ENCODE data around the gene PNN. TPM values are rescaled to one million over a fixed set of nuclear protein-coding genes. Genes with fewer than 3 reads are reported as not detected.
A peak's percentile ranks its signal among the peaks of the same experiment; 100 is the strongest.
"Not testable (repeated sequence)": the region's sequence is repeated elsewhere in the genome, so short reads cannot be mapped to it uniquely, and the experiment has no call there.

The PNN gene
- polyA plus RNA-seq, 3 donors from 2014 or later = 9.5 to 34.7 (median 17.1) TPM

DNA sequence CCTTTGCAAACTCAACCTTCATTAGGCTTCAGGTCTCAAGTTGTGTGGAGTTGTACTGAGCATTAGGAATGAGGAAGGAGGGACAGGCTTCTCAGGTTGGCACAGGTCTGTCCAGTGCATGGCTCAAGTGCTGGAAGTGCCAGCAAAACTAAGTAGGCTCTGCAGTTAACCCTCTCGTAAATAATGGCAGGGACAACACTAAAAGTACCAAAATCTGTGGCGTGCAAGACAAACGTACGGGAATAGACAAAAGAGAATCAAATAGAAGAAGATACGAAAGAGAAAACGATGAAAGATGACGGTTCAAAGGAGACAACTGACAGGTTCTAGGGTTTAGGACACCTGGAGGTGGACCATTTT is 5.5 kb upstream of the PNN start:
- H3K36me3 Mint-ChIP-seq = peaks cover 0 to 3% (median 2%) of the 10 kb centered on the region in 3 donors
- H3K9me3 Mint-ChIP-seq = no peaks in the 10 kb centered on the region
- H3K27ac Mint-ChIP-seq = peak overlapping the region; percentile 94 to 99 (median 98)
- H3K4me3 Mint-ChIP-seq = peak overlapping the region; percentile 86 to 98 (median 97)
- peaks cover 3 to 15% (median 10%) of the 10 kb centered on the region in 3 donors for H3K27me3 Mint-ChIP-seq (ENCODE audit: low read depth in 3 of 3)
- H3K4me1 Mint-ChIP-seq = peaks cover 49 to 65% of the 10 kb centered on the region in 2 donors
- no peak for DNase-seq

DNA sequence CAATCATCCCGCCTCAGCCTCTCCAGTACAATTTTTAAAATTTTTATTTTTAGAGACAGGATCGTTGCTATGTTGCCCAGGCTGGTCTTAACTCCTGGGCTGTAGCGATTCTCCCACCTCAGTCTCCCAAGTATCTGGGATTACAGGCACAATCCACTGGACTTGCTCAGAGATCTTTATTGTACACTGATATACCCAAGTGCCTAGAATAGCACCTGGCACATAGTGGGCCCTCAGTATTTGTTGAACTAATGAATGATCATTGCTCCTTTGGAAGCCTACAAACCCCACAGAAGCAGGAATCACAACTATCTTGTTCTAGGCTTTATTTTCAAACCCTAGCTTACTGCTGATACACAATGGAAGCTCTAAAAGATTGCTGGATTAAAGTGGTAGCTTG is 1.9 kb upstream of the PNN start:
- H3K9me3 Mint-ChIP-seq = no peaks in the 10 kb centered on the region
- H3K4me3 Mint-ChIP-seq = peak overlapping the region in 4 of 5 donors; percentile 28 to 63 (median 52)
- H3K4me1 Mint-ChIP-seq = peaks cover 59 to 66% of the 10 kb centered on the region in 2 donors
- H3K36me3 Mint-ChIP-seq = peaks cover 8 to 16% (median 9%) of the 10 kb centered on the region in 3 donors
- peaks cover 13 to 25% (median 18%) of the 10 kb centered on the region in 3 donors for H3K27me3 Mint-ChIP-seq (ENCODE audit: low read depth in 3 of 3)
- H3K27ac Mint-ChIP-seq = peak overlapping the region in 5 of 6 donors; percentile 30 to 74 (median 55)
- no peak for DNase-seq

DNA sequence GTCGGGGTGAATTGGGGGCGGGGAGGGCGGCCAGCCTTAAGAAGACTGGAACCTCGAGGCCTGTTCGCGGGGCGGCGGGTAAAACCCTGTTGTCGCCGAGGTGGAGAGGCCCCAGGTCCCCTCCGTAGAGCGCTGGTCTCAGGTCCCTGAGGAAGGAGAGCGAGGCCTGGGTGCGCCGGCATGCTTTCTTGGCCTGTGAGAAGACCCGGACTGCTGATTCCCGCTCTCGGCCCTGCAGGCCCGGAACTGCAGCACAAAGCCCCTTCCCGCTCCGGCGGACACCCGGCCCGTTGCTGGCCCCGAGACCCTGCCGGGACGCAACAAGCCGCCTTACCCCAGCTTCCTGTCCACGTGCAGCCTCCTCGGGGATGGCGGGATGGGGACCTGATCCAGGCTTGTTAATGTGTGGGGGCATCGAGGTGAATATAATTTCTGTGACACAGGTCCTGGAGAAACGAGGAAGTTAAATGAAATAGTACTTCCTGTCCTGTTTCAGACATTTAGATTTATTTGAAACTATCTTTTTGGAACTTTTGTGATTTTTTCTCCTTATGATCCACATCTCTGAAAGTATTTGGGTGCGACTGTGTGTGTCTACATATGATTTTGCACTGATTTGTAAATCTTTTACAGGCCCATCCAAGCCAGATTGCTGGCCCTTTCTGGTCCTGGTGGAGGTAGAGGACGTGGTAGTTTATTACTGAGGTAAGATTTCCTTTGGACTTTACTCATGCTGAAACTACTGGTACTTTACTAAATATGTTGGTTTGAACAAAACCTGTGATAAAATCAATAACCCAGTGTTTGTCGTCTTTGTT is 600 bp downstream of the PNN start:
- H3K27ac Mint-ChIP-seq = peak overlapping the region; percentile 98 to 100 (median 99)
- DNase-seq = no peak
- H3K4me3 Mint-ChIP-seq = peak overlapping the region; percentile 97 to 100 (median 99)
- peaks cover 15 to 26% (median 17%) of the 10 kb centered on the region in 3 donors for H3K36me3 Mint-ChIP-seq
- peaks cover 11 to 19% (median 12%) of the 10 kb centered on the region in 3 donors for H3K27me3 Mint-ChIP-seq (ENCODE audit: low read depth in 3 of 3)
- H3K9me3 Mint-ChIP-seq = no peaks in the 10 kb centered on the region
- peaks cover 39 to 50% of the 10 kb centered on the region in 2 donors for H3K4me1 Mint-ChIP-seq

DNA sequence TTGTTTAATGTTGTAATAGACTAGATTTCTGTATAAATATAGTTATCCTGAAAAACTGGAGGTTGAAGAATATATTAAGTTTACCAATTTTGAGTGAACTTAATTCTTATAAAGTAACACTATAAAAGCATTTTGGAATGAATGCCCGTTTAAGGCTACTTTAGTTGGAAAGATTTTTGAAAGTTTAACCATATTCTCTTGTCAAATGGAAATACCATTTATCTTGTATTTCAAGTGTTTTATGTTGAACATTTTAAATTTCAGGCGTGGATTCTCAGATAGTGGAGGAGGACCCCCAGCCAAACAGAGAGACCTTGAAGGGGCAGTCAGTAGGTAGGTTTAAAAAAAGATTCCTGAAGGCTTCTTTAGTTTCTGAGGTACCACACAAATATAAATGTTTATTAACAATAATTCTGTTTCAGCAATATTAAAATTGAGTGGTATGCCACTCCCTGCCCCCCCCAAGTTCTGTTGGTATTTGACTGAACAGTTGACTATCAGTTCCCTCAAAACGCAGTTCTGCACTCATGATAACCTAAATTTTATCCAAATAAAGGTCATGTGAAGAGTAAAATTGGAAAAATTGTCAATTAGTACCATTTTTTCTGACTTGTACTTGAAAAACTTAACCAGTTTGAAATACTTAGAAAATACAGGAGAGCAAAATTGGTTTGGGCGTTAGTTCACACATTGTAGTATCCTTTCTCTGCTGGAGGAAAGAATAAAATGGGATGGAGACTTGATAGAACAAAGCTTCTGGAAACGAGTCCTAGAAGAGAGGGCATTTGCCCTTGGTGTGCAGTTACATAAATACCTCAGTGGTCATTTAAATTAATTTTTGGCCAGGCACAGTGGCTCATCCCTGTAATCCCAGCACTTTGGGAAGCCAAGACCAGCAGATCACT is 1.5 kb downstream of the PNN start:
- Mint-ChIP-seq H3K4me3 (peak overlapping the region; percentile 97 to 100 (median 99)), H3K9me3 (no peaks in the 10 kb centered on the region), H3K4me1 (peaks cover 36 to 45% of the 10 kb centered on the region in 2 donors), H3K27me3 (ENCODE audit: low read depth in 3 of 3) (peaks cover 11 to 19% (median 12%) of the 10 kb centered on the region in 3 donors), H3K27ac (peak overlapping the region; percentile 98 to 100 (median 99)), H3K36me3 (peaks cover 15 to 26% (median 17%) of the 10 kb centered on the region in 3 donors)
- DNase-seq = no peak

DNA sequence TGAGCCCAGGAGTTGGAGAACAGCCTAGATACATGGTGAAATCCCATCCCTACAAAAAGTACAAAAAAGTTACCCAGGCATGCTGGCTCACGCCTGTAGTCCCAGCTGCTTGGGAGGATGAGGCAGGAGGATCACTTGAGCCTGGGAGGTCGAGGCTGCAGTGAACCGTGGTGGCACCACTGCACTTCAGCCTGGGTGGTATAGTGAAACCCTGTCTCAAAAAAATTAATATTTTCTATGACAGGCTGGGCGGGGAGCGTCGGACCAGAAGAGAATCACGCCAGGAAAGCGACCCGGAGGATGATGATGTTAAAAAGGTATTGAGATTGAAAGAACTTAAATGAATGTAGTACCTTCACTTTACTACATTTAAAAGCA is 2.1 kb downstream of the PNN start:
- H3K36me3 Mint-ChIP-seq = peaks cover 15 to 26% (median 17%) of the 10 kb centered on the region in 3 donors
- DNase-seq = no peak
- peaks cover 36 to 45% of the 10 kb centered on the region in 2 donors for H3K4me1 Mint-ChIP-seq
- peak overlapping the region in 5 of 6 donors; percentile 65 to 100 (median 70) for H3K27ac Mint-ChIP-seq
- peak overlapping the region in 4 of 5 donors; percentile 20 to 61 (median 42) for H3K4me3 Mint-ChIP-seq
- no peaks in the 10 kb centered on the region for H3K9me3 Mint-ChIP-seq
- peaks cover 11 to 19% (median 12%) of the 10 kb centered on the region in 3 donors for H3K27me3 Mint-ChIP-seq (ENCODE audit: low read depth in 3 of 3)

DNA sequence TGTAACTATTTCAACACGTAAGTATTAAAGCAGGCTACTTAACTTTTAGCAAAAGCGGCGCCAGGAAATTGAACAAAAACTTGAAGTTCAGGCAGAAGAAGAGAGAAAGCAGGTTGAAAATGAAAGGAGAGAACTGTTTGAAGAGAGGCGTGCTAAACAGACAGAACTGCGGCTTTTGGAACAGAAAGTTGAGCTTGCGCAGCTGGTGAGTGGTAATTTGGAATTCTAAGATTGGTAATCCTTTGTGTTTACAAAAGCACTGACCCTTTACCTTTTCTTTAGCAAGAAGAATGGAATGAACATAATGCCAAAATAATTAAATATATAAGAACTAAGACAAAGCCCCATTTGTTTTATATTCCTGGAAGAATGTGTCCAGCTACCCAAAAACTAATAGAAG is 4.0 kb downstream of the PNN start:
- H3K4me1 Mint-ChIP-seq = peaks cover 40 to 51% of the 10 kb centered on the region in 2 donors
- H3K9me3 Mint-ChIP-seq = no peaks in the 10 kb centered on the region
- peaks cover 20 to 32% (median 21%) of the 10 kb centered on the region in 3 donors for H3K36me3 Mint-ChIP-seq
- DNase-seq = no peak
- peak overlapping the region in 2 of 6 donors; percentile 33 to 36 for H3K27ac Mint-ChIP-seq
- peaks cover 11 to 18% (median 17%) of the 10 kb centered on the region in 3 donors for H3K27me3 Mint-ChIP-seq (ENCODE audit: low read depth in 3 of 3)
- H3K4me3 Mint-ChIP-seq = peak overlapping the region in 1 of 5 donors; percentile 7

DNA sequence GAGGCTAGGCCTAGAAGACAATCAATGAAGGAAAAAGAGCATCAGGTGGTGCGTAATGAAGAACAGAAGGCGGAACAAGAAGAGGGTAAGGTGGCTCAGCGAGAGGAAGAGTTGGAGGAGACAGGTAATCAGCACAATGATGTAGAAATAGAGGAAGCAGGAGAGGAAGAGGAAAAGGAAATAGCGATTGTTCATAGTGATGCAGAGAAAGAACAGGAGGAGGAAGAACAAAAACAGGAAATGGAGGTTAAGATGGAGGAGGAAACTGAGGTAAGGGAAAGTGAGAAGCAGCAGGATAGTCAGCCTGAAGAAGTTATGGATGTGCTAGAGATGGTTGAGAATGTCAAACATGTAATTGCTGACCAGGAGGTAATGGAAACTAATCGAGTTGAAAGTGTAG is 5.5 kb downstream of the PNN start:
- Mint-ChIP-seq H3K4me3 (no peak overlapping the region), H3K36me3 (peaks cover 20 to 36% (median 22%) of the 10 kb centered on the region in 3 donors), H3K4me1 (peaks cover 26 to 37% of the 10 kb centered on the region in 2 donors), H3K9me3 (no peaks in the 10 kb centered on the region), H3K27me3 (ENCODE audit: low read depth in 3 of 3) (peaks cover 4 to 8% (median 5%) of the 10 kb centered on the region in 3 donors), H3K27ac (no peak overlapping the region)
- no peak for DNase-seq

DNA sequence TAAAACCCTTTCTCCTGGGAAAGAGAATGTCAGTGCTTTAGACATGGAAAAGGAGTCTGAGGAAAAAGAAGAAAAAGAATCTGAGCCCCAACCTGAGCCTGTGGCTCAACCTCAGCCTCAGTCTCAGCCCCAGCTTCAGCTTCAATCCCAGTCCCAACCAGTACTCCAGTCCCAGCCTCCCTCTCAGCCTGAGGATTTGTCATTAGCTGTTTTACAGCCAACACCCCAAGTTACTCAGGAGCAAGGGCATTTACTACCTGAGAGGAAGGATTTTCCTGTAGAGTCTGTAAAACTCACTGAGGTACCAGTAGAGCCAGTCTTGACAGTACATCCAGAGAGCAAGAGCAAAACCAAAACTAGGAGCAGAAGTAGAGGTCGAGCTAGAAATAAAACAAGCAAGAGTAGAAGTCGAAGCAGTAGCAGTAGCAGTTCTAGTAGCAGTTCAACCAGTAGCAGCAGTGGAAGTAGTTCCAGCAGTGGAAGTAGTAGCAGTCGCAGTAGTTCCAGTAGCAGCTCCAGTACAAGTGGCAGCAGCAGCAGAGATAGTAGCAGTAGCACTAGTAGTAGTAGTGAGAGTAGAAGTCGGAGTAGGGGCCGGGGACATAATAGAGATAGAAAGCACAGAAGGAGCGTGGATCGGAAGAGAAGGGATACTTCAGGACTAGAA is 6.1 kb downstream of the PNN start:
- no peak overlapping the region for H3K27ac Mint-ChIP-seq
- H3K4me3 Mint-ChIP-seq = no peak overlapping the region
- no peaks in the 10 kb centered on the region for H3K9me3 Mint-ChIP-seq
- H3K4me1 Mint-ChIP-seq = peaks cover 20 to 31% of the 10 kb centered on the region in 2 donors
- H3K27me3 Mint-ChIP-seq (ENCODE audit: low read depth in 3 of 3) = peaks cover 2 to 5% (median 4%) of the 10 kb centered on the region in 3 donors
- peaks cover 20 to 36% (median 22%) of the 10 kb centered on the region in 3 donors for H3K36me3 Mint-ChIP-seq
- no peak for DNase-seq

DNA sequence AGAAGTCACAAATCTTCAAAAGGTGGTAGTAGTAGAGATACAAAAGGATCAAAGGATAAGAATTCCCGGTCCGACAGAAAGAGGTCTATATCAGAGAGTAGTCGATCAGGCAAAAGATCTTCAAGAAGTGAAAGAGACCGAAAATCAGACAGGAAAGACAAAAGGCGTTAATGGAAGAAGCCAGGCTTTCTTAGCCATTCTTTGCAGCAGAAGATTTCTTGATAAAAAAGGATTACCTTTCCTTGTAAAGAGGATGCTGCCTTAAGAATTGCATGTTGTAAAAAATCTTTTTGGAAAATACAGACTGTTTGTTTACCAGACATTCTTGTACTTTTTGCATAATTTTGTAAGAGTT is 6.6 kb downstream of the PNN start:
- Mint-ChIP-seq H3K27me3 (ENCODE audit: low read depth in 3 of 3) (peaks cover 2 to 5% (median 4%) of the 10 kb centered on the region in 3 donors), H3K4me1 (peaks cover 16 to 30% of the 10 kb centered on the region in 2 donors), H3K27ac (no peak overlapping the region), H3K36me3 (peaks cover 20 to 34% (median 22%) of the 10 kb centered on the region in 3 donors), H3K4me3 (no peak overlapping the region), H3K9me3 (no peaks in the 10 kb centered on the region)
- DNase-seq = no peak

DNA sequence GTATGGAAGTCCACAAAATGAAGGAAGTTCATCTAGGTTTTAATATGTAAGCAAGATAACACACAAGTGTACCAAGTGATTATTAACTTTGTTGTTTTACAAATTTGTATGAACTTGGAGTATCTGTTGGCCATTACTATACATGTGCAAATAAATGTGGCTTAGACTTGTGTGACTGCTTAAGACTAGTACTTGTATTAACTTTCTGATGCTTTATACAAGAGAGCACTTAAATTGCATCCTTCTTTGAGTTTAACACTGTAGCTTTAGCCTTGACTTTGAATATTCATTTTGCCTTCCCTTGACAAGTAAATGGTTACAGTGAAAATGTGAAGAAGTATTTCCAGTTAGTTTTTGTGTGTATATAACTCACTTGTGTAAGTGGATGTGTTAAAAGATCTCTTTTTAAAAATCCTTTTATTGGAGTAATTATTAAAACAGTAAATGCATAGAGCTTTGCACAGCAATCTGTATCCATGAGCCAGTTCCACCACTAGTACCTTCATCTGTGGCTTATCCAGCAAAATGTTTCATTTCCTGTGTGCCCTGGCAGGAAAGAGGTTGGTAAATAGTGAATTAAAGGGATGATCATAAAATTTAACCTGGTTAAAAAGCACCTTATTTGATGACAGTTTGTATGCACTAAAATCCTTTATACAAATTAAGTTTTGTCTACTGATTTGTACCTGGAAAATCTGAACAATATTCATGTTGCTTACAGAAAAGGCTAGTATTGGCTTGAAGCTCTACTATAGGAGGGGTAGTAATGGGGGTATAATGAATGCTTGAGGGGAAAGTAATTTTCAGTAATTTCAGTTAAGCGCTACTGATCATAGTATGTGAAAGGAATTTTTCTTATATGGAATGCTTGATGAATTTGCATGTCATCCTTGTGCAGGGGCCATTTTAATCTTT is 8.0 kb downstream of the PNN start:
- Mint-ChIP-seq H3K9me3 (no peaks in the 10 kb centered on the region), H3K4me3 (no peak overlapping the region), H3K27ac (peak overlapping the region in 4 of 6 donors; percentile 51 to 71 (median 56)), H3K36me3 (peaks cover 12 to 25% (median 17%) of the 10 kb centered on the region in 3 donors), H3K4me1 (peaks cover 8 to 22% of the 10 kb centered on the region in 2 donors), H3K27me3 (ENCODE audit: low read depth in 3 of 3) (peaks cover 0 to 5% (median 2%) of the 10 kb centered on the region in 3 donors)
- DNase-seq = no peak

DNA sequence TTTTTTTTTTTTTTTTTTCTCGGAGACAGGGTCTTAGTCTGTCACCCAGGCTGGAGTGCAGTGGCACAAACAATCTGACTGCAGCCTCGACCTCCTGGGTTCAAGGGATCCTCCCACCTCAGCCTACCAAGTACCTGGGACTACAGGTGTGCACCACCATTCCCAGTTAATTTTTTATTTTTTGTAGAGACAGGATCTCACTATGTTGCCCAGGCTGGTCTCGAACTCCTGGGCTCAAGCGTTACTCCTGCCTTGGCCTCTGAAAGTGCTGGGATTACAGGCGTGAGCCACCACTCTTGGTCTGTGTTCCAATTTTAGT is 8.6 kb downstream of the PNN start:
- peak overlapping the region in 1 of 6 donors; percentile 71 for H3K27ac Mint-ChIP-seq
- not testable (repeated sequence) for H3K9me3 Mint-ChIP-seq; H3K4me3 Mint-ChIP-seq; H3K27me3 Mint-ChIP-seq (ENCODE audit: low read depth in 3 of 3); DNase-seq
- peaks cover 12 to 21% (median 17%) of the 10 kb centered on the region in 3 donors for H3K36me3 Mint-ChIP-seq
- H3K4me1 Mint-ChIP-seq = peaks cover 8 to 22% of the 10 kb centered on the region in 2 donors

DNA sequence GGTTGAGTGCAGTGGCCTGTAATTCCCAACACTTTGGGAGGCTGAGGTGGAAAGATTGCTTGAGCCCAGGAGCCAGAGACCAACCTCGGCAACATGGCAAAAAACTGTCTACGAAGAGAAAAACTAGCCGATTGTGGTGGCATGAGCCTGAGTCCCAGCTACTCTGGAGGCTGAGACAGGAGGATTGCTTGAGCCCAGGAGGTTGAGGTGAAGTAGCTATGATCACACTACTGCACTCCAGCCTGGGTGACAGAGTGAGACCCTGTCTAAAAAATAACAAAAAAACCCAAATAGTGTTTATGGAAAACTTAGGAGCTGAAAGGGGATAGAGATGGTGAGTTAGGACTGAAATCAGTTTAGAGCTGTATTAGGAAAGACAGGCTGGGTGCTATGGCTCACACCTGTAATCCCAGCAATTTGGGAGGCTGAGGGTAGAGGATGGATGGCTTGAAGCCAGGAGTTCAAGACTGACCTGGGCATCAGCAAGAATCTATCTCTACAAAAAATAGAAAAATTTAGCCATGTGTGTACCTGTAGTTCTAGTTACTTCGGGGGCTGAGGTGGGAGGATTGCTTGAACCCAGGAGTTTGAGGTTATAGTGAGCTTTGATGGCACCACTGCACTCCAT is 9.7 kb downstream of the PNN start:
- peaks cover 6 to 13% of the 10 kb centered on the region in 2 donors for H3K4me1 Mint-ChIP-seq
- DNase-seq = no peak
- H3K9me3 Mint-ChIP-seq = no peaks in the 10 kb centered on the region
- peak overlapping the region in 2 of 6 donors; percentile 14 to 54 for H3K27ac Mint-ChIP-seq
- peaks cover 5 to 12% (median 9%) of the 10 kb centered on the region in 3 donors for H3K36me3 Mint-ChIP-seq
- H3K4me3 Mint-ChIP-seq = no peak overlapping the region
- peaks cover 0 to 5% (median 0%) of the 10 kb centered on the region in 3 donors for H3K27me3 Mint-ChIP-seq (ENCODE audit: low read depth in 3 of 3)

Data from immature natural killer cell (primary cell).